Measurements from ENCODE around the gene TSSK6. TPM values are rescaled to one million over a fixed set of nuclear protein-coding genes. Genes with fewer than 3 reads are reported as not detected.

TSSK6 gene
- total RNA-seq, 1 donor from 2014 or later, result 1.8 TPM

DNA sequence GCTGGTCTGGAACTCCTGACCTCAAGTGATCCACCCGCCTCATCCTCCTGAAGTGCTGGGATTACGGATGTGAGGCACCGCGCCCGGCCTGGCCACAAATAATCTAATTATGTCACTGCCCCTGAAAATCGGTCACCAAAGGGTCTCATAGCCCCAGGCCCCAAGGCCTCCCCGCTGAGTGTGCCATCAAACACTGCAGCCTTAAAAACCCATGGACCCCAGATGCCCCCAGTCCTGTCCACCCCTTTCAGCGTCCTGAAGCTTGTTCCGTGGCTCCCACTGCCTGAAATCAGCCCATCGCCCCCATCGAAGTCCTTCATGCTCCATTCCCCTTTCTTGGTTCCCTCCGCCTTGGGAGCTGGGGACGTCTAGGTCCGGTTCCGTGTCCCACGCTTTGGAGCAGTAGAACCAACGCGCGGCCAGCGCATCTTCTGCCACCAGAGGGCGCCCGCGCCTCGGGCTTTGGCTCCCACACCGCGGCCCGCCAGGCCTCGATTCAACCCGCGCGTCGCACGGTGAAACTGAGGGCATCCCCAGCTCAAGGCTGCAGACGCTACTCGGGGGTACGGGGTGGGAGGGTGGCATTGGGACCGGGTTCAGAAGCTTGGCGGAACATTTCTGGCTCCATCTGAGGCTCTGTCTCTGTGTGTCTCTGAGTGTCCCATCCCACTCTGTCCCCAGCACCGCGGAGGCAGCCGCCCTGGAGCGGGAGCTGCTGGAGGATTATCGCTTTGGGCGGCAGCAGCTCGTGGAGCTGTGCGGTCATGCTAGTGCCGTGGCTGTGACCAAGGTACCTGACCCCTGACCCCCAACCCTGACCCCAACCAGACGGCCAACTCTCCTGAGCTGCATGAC, 16.8 kb upstream of the TSSK6 start:
- DNase-seq (ENCODE audit: low spot score), result peak; percentile 79
- ATAC-seq, result peak; percentile 88

DNA sequence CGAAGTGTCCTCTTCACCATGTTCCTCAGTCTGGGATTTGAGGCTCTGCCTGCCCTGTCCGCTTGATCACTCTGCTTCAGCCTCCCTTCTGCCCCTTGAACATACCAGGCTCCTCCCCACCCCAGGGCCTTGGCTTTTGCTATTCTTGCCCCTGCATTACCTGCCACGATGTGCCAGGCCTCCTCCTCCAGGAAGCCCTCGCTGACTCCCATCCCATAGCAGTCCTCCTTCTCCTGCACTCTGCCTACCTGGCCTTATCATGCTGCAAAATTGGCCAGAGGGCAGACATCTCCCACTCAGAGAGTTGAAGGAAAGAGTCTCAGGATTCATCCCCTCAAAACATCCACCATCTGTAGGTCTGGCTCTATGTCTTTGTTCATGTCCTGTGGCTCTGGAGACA, 15.5 kb upstream of the TSSK6 start:
- DNase-seq (ENCODE audit: low spot score) (no peak), ATAC-seq (no peak)

- no peak for ATAC-seq
Measured at GRCh38 chr19:19530423-19530804, 15.1 kb upstream of the TSSK6 start.

DNA sequence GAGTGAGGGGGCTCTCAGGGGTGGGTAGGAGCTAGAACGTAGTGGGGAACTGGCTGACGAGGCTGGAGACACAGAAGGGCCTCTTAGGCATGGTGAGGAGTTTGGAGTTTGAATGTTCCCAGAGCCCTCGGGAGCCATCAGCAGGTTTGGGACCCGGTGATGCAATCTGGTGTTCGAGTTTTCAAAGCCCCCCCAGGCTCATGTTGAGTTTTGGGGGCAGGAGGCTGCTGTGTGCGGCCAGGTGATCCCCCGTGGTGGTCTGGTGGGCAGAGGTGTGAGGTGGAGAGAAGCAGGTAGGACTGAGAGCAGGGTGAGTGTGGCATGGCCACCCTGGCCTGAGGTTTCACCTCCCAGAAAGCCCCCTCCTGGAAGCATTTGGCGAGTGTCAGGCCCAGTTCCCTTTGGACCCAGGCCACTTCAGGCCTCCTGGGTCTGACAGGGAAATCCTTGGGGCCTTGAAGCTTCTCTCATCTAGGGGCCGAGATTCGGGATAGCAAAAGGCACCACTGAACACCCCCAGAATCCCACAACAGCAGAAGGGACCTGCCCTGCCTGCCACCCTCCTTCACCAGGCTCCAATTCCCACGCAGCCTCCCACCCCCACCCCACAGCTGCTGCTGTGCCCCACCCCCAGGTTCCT, 14.6 kb upstream of the TSSK6 start:
- ATAC-seq (no peak), DNase-seq (ENCODE audit: low spot score) (no peak)

More at GRCh38 chr19:19530423-19530804, 15.1 kb upstream of the TSSK6 start:
- no peak for DNase-seq (ENCODE audit: low spot score)

DNA sequence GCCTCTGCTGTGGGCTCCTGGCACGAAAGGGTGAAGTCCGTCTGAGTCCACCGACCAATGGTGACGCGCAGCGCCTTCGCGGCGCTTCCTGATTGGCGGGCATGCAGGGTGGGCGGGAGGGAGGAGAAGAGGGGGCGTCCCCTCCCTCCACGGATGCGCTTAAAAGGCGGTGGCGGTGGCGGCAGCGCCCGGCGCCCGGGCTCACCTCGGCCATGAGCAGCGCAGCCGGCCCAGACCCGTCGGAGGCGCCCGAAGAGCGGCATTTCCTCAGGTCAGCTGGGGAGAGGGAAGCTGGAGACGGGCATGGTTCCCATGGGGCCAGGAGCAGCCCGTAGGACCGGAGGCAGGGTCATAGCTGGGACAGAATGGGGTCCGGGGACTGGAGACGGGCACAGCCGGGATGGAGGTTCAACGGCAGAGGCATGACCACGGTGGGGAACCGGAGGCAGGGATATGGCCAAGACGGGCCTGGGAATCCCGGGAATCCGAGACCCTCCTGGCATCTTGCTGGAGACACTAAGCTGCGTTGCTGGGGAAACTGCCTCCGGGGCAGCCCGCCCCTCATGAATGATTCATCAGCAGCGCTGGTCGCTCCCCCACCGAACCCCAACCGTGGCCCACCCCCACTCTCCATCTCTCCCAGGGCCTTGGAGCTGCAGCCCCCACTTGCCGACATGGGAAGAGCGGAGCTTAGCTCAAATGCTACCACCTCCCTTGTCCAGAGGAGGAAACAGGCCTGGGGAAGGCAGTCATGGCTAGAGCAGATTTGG, 13.6 kb upstream of the TSSK6 start, which contains the start of gene YJEFN3:
YJEFN3 (plus strand) TSS at position 191 of the 770 bp plus-strand sequence; CDS start at position 213, 22 bp downstream.
- ATAC-seq (no peak), DNase-seq (ENCODE audit: low spot score) (no peak)

GRCh38 chr19:19527674-19528625, 12.6 kb upstream of the TSSK6 start:
- DNase-seq (ENCODE audit: low spot score), result no peak
- ATAC-seq, result no peak

DNA sequence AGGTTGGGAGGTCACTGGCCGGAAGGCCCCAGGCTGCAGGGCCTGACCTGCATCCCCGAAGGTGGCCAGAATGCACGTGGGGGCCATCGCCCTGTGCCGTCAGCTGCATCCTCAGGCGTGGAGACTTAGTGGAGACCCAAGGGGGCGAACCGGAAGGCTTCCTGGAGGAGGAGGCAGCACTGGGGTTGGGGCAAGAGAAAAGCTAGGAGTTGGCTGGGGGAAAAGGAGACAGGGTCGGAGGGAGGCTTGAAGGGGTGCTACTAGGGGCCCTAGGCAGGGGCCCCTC, 12.0 kb upstream of the TSSK6 start:
- no peak for ATAC-seq

GRCh38 chr19:19526581-19527370, 11.4 kb upstream of the TSSK6 start:
- DNase-seq (ENCODE audit: low spot score), result no peak
- no peak for ATAC-seq

More for the DNA sequence above, 12.0 kb upstream of the TSSK6 start:
- DNase-seq (ENCODE audit: low spot score), result no peak

DNA sequence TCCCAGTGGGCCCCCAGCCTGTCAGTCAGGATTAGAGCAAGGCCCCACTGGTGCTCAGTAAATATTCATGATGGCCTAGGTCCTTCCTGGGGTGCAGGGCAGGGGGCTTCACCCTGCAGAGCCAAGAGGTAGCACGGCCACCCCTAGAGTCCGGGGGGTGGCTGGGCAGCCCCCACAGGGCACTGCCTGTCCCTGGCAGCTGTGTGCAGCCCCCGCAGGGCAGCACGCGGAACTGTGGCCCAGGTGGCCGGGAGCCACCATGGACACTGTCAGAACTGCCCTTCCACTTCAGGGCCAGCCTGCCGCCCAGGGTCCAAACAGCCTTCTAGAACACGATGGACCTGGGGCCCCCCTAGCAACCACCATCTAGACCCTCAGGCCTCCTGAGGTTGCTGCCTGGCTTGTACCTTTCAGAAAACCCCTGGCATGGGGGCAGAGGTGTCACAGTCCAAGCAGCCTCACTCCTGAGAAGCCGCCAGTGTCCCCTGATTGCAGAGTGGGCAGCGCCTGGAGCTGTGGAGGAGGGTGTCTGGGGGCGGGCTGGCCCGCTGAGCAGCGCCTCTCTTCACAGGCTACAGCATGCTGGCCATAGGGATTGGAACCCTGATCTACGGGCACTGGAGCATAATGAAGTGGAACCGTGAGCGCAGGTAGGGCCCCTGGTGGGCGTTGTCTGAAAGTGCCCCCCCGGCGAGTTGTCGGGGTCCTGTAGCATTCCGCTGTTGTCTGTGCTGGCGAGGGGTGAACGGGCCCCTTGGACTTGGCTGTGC, 10.4 kb upstream of the TSSK6 start:
- no peak for DNase-seq (ENCODE audit: low spot score)

DNA sequence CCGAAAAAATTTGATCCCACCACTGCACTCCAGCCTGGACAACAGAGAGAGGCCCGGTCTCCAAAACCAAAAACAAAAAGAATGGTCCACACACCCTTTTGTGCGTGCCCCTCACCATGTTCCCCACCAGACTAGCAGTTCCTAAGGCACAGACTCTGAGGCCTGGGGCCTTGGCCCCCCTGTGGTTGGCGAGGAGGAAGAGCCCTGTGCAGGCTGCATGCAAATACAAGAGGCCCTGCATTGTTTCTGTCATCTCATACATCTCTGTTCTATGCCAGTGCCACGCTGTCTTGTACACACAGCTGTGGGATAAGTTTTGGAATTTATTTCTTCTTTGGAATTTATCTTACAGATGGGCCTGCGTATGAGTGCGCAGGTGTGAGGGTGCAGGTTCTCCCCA, 8.7 kb upstream of the TSSK6 start:
- no peak for DNase-seq (ENCODE audit: low spot score)
- ATAC-seq, result no peak

More for the DNA sequence above, 10.4 kb upstream of the TSSK6 start:
- no peak for ATAC-seq

DNA sequence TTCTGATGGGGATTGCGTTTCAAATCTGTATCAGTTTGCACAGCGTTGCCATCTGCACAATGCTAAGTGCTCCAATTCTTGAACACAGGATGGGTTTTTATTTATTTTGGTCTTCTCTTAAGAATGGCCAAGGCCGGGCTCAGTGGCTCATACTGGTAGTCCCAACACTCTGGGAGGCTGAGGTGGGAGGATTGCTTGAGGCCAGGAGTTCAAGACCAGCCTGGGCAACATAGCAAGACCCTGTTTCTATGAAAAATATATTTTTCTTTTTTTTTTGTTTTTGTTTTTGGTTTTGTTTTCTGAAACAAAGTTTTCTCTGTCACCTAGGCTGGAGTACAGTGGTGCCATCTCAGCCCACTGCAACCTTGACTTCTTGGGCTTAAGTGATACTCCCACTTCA, 7.8 kb upstream of the TSSK6 start:
- DNase-seq (ENCODE audit: low spot score) (no peak), ATAC-seq (no peak)

DNA sequence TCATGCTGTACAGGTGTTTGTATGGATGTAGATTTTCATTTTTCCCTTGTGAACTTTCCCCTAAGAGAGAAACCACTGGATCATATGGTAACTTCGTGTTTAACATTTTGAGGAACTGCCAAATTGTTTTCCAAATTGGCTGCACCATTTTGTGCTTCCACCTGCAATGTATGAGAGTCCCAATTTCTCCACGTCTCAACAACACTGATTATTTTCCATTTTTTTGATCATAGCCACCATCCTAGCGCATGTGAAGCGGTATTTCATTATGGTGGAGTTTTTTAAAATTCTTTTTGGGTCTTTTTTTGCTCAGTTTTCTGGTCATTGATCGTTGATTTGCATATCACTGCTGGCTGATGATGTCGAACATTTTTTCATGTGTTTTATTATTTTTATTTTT, 5.6 kb upstream of the TSSK6 start:
- ATAC-seq (no peak), DNase-seq (ENCODE audit: low spot score) (no peak)

GRCh38 chr19:19517235-19517619, 1.9 kb upstream of the TSSK6 start:
- DNase-seq (ENCODE audit: low spot score) (no peak), ATAC-seq (no peak)

DNA sequence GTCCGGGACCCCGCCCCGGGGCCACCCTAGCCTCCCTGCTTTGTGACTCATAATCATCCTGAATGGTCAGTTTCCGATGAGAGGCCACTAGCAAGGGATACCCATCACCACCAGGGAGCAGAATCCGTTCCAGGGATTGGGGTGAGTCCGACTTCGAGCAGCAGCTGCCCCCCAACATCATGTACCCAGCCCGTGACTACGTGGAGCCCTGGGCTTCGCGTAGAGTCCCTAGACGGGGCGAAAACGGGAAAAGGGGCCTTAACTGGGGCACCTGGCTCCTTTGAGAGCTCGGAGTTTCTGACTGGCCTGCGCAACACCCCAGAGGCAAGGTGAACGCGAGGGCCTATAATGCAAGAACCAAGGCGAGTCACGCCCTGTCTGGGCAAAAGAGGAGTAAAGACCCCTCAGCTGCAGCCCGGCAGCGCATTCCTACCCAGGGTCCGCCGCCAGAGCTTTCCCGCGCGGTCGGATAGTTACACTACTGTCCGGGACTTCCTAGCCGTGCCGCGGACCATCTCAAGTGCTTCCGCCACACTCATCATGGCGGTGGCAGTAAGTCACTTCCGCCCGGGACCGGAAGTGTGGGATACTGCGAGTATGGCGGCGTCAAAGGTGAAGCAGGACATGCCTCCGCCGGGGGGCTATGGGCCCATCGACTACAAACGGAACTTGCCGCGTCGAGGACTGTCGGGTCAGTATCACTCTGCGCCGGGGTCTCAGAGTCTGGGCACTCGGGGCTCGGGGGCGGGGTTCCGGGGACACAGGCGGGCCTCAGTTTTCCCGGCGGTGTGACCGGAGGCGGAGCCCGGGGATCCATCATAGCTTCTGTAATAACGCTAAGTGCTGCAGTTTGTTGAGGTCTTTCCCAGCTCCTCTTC, 533 bp upstream of the TSSK6 start, which contains the start of gene NDUFA13:
NDUFA13 (plus strand) TSS at position 584 of the 878 bp plus-strand sequence; CDS start at position 598, 14 bp downstream.
- peak; percentile 94 for DNase-seq (ENCODE audit: low spot score)
- peak; percentile 95 for ATAC-seq

- DNase-seq (ENCODE audit: low spot score), result peak; percentile 75
- peak; percentile 19 for ATAC-seq
Measured at GRCh38 chr19:19514215-19514657, 1.1 kb downstream of the TSSK6 start.

DNA sequence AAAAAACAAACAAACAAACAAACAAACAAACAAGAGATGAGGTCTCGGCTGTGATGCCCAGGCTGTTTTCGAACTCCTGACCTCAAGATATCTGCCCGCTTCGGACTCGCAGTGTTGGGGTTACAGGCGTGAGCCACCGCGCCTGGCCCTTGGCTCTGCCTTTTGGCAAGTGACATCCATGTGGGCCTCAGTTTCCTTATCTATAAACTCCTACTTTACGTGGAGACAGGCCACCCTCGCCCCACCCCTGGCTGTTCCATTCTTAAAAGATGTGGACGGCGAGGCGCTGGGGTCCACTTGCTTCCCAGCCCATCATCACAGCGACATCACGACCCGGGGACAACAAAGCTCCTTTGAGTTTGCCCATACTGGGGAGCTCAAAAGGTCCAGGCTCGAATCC, 1.7 kb downstream of the TSSK6 start:
- DNase-seq (ENCODE audit: low spot score) (no peak), ATAC-seq (no peak)

GRCh38 chr19:19510432-19510831, 4.9 kb downstream of the TSSK6 start:
- ATAC-seq (no peak), DNase-seq (ENCODE audit: low spot score) (no peak)

DNA sequence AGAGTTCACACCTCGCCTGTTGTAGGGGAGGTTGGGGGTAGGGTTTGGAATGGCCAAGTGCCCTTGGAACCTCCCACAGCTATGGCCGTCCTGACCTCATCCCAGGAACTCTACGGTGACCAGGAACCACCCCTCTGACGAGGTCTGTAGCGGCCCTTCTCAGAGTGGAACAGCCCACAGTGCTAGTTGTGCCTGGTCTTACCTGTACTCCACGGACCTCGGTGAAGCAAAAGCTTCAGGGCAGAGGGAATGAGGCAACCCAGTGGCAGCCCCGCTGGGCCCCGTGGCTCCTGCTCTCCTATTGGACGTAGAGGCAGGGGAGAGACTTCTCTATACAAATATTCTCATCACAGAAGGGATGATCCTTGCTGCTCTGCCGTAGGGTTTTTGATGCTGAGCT, 7.1 kb downstream of the TSSK6 start:
- no peak for ATAC-seq
- DNase-seq (ENCODE audit: low spot score), result no peak

Measured in left lobe of liver (tissue), 2 donors.